ENCODE measurements around the gene C11orf52.
"Not testable (repeated sequence)": the region's sequence is repeated elsewhere in the genome, so short reads cannot be mapped to it uniquely, and the experiment has no call there.

C11orf52 gene

DNA sequence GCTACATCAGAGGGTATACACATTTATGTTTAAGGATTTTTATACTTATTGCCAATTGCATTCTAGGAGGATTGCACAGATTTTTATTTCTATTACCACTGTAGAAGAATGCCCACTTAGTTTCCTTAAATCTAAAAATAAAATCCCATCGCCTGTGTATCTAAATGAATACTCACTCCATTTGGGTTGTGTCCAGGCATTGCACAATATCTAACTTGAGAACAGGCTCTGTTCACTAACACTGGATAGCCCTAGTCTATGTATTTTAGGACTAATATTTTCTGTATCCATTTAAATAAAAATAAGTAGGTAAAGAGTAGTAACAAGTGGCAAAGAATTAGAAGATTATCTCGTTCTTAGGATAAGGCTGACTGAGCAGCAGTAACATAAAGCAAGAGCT is 4.1 kb downstream of the C11orf52 start:
- no peak for DNase-seq (ENCODE audit: low spot score)
- TF ChIP-seq, protein P1, sequence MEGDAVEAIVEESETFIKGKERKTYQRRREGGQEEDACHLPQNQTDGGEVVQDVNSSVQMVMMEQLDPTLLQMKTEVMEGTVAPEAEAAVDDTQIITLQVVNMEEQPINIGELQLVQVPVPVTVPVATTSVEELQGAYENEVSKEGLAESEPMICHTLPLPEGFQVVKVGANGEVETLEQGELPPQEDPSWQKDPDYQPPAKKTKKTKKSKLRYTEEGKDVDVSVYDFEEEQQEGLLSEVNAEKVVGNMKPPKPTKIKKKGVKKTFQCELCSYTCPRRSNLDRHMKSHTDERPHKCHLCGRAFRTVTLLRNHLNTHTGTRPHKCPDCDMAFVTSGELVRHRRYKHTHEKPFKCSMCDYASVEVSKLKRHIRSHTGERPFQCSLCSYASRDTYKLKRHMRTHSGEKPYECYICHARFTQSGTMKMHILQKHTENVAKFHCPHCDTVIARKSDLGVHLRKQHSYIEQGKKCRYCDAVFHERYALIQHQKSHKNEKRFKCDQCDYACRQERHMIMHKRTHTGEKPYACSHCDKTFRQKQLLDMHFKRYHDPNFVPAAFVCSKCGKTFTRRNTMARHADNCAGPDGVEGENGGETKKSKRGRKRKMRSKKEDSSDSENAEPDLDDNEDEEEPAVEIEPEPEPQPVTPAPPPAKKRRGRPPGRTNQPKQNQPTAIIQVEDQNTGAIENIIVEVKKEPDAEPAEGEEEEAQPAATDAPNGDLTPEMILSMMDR (IDR thresholded peaks at IDR 0.05; ENCODE audit: extremely low read depth, missing control alignments): no peak

DNA sequence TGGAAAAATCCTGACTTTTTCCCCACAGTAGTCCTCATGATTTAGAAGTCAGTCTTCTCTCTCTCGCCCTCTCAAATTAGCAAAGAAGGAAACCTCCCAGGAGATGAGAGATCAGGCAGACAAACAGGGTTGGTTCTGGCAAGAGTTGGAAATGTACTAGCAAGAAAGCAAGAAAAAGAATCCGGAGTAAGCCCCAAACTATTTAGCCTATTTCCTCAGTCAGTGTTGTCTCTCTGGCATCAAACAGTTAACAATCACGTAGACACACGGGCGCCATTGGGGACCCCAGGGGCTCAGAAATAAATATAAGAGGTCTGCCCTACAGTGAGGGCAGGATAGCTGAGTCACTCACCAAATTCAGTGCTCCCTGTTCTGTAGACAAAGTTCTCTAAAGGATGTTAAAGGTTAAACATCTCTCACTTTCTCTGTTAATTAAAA is 4.7 kb downstream of the C11orf52 start:
- TF ChIP-seq, protein P1 (IDR thresholded peaks at IDR 0.05; ENCODE audit: extremely low read depth, missing control alignments): no peak
- DNase-seq (ENCODE audit: low spot score): no peak

DNA sequence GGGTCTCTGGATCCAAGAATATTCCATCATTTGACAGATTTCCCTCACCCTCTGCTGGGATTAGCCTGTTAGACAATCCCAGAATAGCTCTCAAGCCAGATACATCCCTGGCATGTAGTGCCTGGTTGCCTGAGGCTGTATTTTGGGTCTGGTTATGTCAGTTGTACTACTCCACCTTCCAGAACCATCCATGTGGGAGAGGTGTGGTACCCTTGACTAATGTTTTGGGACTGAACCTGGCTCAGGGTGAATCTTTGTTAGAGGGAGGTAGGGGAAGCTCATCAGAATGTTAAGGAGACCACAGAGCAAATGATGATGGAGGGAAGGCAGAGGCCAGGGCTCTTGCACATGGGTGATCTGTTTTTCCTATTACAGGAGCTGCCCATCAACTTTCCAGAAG is 5.2 kb downstream of the C11orf52 start:
- TF ChIP-seq, protein P1 (IDR thresholded peaks at IDR 0.05; ENCODE audit: extremely low read depth, missing control alignments): no peak
- DNase-seq (ENCODE audit: low spot score): no peak

DNA sequence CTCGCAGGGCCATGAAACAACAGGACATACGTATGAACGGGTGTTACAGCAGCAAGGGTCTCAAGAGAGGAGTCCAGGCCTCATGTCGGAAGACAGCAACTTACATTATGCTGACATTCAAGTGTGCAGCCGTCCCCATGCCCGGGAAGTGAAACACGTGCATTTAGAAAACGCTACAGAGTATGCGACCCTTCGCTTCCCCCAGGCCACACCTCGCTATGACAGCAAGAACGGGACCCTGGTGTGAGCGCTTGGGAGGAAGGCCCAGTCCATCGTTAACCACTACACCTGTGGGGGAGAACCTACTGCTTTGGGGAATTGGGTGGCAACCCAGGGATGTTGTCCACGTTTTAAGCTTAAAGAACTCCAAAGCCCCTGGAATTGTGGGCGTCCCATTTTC is 7.2 kb downstream of the C11orf52 start:
- TF ChIP-seq, protein P1 (IDR thresholded peaks at IDR 0.05; ENCODE audit: extremely low read depth, missing control alignments): no peak
- DNase-seq (ENCODE audit: low spot score): no peak

DNA sequence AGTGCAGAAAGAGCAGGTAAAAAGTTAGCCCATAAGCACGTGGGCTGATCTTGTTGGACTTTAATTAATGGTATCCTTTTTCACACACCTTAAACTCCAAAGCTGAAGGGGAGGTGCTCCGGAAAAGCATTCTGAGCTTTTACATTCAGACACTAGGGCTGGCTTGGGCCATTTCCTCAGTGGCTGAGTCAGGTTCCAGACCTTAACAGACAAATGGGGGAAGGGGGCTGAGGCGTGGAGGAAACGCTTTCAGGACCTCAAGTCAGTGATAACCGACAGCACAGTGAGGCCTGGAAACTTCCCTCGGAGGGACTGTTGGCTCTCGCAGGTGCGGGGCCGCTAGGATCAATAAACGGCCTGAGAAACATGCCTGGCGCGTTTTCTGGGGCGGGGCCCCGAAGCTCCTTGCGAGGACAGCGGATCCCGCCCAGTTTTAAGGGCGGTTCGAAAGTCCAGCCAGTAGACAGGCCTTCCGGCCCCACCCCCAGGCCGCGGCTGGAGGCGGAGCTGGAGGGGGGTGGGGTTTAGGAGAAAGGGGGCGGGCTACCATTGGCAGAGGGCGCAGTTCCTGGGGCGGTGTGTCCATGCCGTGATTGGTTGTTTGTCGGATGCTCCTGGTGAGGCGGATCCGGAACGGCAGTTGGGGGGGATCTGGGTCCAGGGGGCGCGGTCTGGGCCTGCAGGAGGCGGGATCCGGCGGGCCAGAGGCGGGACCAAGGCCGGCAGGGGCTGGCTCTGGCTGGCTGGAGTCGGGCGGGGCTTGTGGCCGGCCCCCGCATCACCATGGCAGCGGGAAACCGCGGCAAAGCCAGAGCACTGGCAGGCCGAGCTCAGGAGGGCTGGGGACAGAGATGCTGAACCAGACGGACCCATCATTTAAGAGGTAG is 8.0 kb downstream of the C11orf52 start:
- peak; percentile 98 for DNase-seq (ENCODE audit: low spot score)
- TF ChIP-seq, protein P1 (IDR thresholded peaks at IDR 0.05; ENCODE audit: extremely low read depth, missing control alignments): no peak

DNA sequence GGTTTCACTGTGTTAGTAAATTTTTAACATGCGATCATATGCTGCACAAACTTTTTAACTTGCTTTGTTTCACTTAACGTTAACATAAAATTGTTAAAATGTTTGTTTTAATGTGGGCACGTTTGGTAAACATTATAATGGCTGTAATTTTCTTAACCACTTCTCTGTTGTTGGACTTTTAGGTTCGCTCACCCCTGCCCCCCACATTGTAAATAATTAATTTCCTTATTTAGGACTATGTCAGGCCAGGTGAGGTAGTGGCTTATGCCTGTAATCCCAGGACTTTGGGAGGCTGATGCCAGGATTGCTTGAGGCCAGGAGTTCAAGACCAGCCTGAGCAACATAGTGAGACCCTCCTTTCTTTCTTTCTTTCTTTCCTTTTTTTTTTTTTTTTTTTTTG is 11.8 kb downstream of the C11orf52 start:
- TF ChIP-seq, protein P1 (IDR thresholded peaks at IDR 0.05; ENCODE audit: extremely low read depth, missing control alignments): no peak
- DNase-seq (ENCODE audit: low spot score): no peak

DNA sequence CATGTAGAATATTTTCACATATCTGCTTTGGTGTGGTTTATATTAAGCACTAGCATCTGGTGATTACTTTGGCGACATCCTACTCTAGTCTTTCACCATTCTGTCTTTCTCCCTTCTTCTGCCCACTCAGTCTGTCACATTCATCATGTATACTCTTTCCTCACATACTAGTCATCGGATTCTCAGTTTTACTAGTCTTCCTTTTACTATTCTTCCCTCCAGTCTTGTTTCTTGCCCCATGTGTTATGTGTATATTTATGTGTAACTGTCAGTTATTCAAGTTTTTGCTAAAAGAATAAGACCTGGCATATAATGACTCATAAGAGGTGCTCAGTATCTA is 13.9 kb downstream of the C11orf52 start:
- TF ChIP-seq, protein P1 (IDR thresholded peaks at IDR 0.05; ENCODE audit: extremely low read depth, missing control alignments): no peak
- no peak for DNase-seq (ENCODE audit: low spot score)

DNA sequence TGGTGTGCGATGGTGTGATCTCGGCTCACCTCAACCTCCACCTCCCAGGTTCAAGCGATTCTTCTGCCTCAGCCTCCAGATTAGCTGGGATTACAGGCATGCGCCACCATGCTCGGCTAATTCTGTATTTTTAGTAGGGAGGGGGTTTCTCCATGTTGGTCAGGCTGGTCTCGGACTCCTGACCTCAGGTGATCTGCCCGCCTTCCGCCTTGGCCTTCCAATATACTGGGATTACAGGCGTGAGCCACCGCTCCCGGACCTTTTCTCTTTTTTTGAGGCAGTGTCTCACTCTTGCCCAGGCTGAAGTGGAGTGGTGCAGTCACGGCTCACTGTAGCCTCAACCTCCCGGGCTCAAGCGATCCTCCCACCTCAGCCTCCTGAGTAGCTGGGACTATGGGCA is 14.5 kb downstream of the C11orf52 start:
- DNase-seq (ENCODE audit: low spot score): not testable (repeated sequence)

All from GM20000 (cell line).